Liver (tissue), 9 donors: Measurements from ENCODE around the gene SRGAP3. TPM values are rescaled to one million over a fixed set of nuclear protein-coding genes. Genes with fewer than 3 reads are reported as not detected.

ENCODE experiments used
- DNase-seq: peaks from one replicate; pipeline ENCODE4 v3.0.0-alpha.2; 2017; ENCODE audit warnings: low spot score
- H3K27ac ChIP-seq, 2 donors: one replicate each; pipeline ENCODE4 v1.7.0; 2013; ENCODE audit warnings: inconsistent platforms in 2 of 2, low read length in 2 of 2, control low read depth in 1 of 2, low read depth in 1 of 2, mild to moderate bottlenecking in 1 of 2
- H3K27me3 ChIP-seq, 4 donors: one replicate each; pipeline versions ENCODE4 v1.6.1 to v1.7.0; 2013; ENCODE audit warnings: low read length in 3 of 4, inconsistent platforms in 1 of 4, mild to moderate bottlenecking in 1 of 4, moderate library complexity in 1 of 4; ENCODE audit not compliant: control insufficient read depth in 4 of 4, insufficient read depth in 4 of 4
- H3K36me3 ChIP-seq, 4 donors: one replicate each; pipeline versions ENCODE4 v1.6.1 to v1.7.0; 2013; ENCODE audit warnings: low read length in 3 of 4, mild to moderate bottlenecking in 3 of 4, low read depth in 1 of 4, moderate library complexity in 1 of 4; ENCODE audit not compliant: control insufficient read depth in 4 of 4, insufficient read depth in 3 of 4
- H3K4me1 ChIP-seq, 4 donors: one replicate each; pipeline versions ENCODE4 v1.6.1 to v1.7.0; 2013; ENCODE audit warnings: low read length in 3 of 4, mild to moderate bottlenecking in 3 of 4, moderate library complexity in 1 of 4; ENCODE audit not compliant: control insufficient read depth in 4 of 4, insufficient read depth in 4 of 4
- H3K4me3 ChIP-seq, 3 donors: one replicate each; pipeline versions ENCODE4 v1.6.1 to v1.7.0; 2013; ENCODE audit warnings: low read length in 3 of 3, control low read depth in 1 of 3, low read depth in 1 of 3, mild to moderate bottlenecking in 1 of 3
- H3K9ac ChIP-seq, 2 donors: one replicate each; pipeline ENCODE4 v1.7.0; 2013; ENCODE audit warnings: low read length in 2 of 2, mild to moderate bottlenecking in 2 of 2, moderate library complexity in 2 of 2, control low read depth in 1 of 2, low read depth in 1 of 2
- H3K9me3 ChIP-seq, 4 donors: one replicate each; pipeline versions ENCODE4 v1.6.1 to v1.7.0; 2013; ENCODE audit warnings: low read length in 3 of 4; ENCODE audit not compliant: control insufficient read depth in 4 of 4
- FOXA1 ChIP-seq: IDR thresholded peaks from 2 replicates; pipeline ENCODE4 v1.6.1; 2016; ENCODE audit warnings: antibody characterized with exemption
- FOXA2 ChIP-seq: IDR thresholded peaks from 2 replicates; pipeline ENCODE4 v1.6.1; 2016; ENCODE audit warnings: antibody characterized with exemption
- GABPA ChIP-seq, 2 donors: IDR thresholded peaks in 1 of 2; conservative IDR thresholded peaks in 1 of 2; 2 replicates each; pipeline ENCODE4 v1.6.1; 2016; ENCODE audit warnings: antibody characterized with exemption in 2 of 2, mild to moderate bottlenecking in 1 of 2, moderate library complexity in 1 of 2
- HNF4A ChIP-seq, 2 donors: conservative IDR thresholded peaks; 2 replicates each; pipeline ENCODE4 v1.6.1; 2016; ENCODE audit warnings: antibody characterized with exemption in 2 of 2, mild to moderate bottlenecking in 2 of 2
- JUND ChIP-seq, 2 donors: IDR thresholded peaks; 2 replicates each; pipeline ENCODE4 v1.6.1; 2016; ENCODE audit warnings: antibody characterized with exemption in 2 of 2
- MAX ChIP-seq: IDR thresholded peaks from 2 replicates; pipeline ENCODE4 v1.6.1; 2016; ENCODE audit warnings: antibody characterized with exemption
- REST ChIP-seq: IDR thresholded peaks from 2 replicates; pipeline ENCODE4 v1.6.1; 2016; ENCODE audit warnings: antibody characterized with exemption, mild to moderate bottlenecking
- SP1 ChIP-seq: IDR thresholded peaks from 2 replicates; pipeline ENCODE4 v1.6.1; 2018; ENCODE audit warnings: antibody characterized with exemption, mild to moderate bottlenecking
- TAF1 ChIP-seq: conservative IDR thresholded peaks from 2 replicates; pipeline ENCODE4 v1.6.1; 2016; ENCODE audit warnings: antibody characterized with exemption, mild to moderate bottlenecking
- YY1 ChIP-seq: IDR thresholded peaks from 2 replicates; pipeline ENCODE4 v1.6.1; 2016; ENCODE audit warnings: antibody characterized with exemption, mild to moderate bottlenecking
- ZBTB33 ChIP-seq: IDR thresholded peaks from 2 replicates; pipeline ENCODE4 v1.6.1; 2016; ENCODE audit warnings: antibody characterized with exemption
- WGBS: extraction: QIAGEN DNeasy Blood & Tissue Kit; methylation state at CpG from one replicate; pipeline ENCODE4 v1.1.7; 2013; 5-methylcytosine and 5-hydroxymethylcytosine counted together
- polyA plus RNA-seq, 2 donors: library from polyadenylated mRNA; stranded (reverse) in 1 of 2; unstranded in 1 of 2; fragments of 200-250 nt in 1 of 2; fragments of >200 nt in 1 of 2; fragmentation: Nextera tagmentation in 1 of 2; extraction: Ambion mirVana in 1 of 2; gene quantifications; one replicate each; pipeline versions ENCODE4 v1.2.1 to v1.2.3, GENCODE V29; 2013 to 2015
- total RNA-seq, 2 donors: library from RNA; depleted of rRNA; stranded (reverse); fragments of >200 nt; gene quantifications; one replicate each; pipeline ENCODE4 v1.2.3, GENCODE V29; 2014
- TF ChIP-seq, protein P1 (sequence below): fragments of 150-350 bp; IDR thresholded peaks from 2 replicates; pipeline ENCODE4 v1.5.1; 2017; ENCODE audit warnings: improper control_type of control experiment, low read depth, low read length; ENCODE audit not compliant: missing input control
- donor health status: healthy.
- donor health status: healthy.
- donor health status: healthy.
- donor health status: healthy.
- donor health status: healthy.

The SRGAP3 gene
- total and polyA plus RNA-seq, 4 donors: 0.61 to 4.2 (median 1.6) TPM

DNA sequence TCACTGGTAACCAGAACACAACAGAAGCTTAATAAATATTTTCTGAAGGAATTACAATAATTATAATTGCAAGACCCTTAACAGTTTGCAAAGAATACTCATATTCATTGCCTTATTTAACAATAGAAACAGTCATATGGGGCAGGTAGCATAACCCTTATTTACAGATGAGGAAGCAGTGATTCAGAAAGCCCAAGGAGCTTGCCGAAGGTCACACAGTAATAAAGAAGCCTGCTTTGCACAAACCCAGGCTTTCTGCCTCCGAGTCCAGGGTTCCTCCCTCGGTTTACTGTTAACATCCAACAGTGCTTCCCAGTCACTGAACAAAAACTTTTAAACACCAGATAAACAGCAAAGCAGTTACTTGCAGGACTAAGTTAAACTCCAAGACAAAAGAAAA lies 35.3 kb downstream of the SRGAP3 start (continued):
- TF ChIP-seq, protein P1, sequence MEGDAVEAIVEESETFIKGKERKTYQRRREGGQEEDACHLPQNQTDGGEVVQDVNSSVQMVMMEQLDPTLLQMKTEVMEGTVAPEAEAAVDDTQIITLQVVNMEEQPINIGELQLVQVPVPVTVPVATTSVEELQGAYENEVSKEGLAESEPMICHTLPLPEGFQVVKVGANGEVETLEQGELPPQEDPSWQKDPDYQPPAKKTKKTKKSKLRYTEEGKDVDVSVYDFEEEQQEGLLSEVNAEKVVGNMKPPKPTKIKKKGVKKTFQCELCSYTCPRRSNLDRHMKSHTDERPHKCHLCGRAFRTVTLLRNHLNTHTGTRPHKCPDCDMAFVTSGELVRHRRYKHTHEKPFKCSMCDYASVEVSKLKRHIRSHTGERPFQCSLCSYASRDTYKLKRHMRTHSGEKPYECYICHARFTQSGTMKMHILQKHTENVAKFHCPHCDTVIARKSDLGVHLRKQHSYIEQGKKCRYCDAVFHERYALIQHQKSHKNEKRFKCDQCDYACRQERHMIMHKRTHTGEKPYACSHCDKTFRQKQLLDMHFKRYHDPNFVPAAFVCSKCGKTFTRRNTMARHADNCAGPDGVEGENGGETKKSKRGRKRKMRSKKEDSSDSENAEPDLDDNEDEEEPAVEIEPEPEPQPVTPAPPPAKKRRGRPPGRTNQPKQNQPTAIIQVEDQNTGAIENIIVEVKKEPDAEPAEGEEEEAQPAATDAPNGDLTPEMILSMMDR: no peak
- no peak for TF ChIP-seq HNF4A (conservative IDR thresholded peaks at IDR 0.05)
- no peak for TF ChIP-seq TAF1
- no peak for TF ChIP-seq YY1
- no peak for TF ChIP-seq GABPA (IDR thresholded peaks at IDR 0.05 in 1 of 2, conservative IDR thresholded peaks at IDR 0.05 in 1 of 2)
- no peak for TF ChIP-seq JUND (IDR thresholded peaks at IDR 0.05)
- TF ChIP-seq MAX: no peak

DNA sequence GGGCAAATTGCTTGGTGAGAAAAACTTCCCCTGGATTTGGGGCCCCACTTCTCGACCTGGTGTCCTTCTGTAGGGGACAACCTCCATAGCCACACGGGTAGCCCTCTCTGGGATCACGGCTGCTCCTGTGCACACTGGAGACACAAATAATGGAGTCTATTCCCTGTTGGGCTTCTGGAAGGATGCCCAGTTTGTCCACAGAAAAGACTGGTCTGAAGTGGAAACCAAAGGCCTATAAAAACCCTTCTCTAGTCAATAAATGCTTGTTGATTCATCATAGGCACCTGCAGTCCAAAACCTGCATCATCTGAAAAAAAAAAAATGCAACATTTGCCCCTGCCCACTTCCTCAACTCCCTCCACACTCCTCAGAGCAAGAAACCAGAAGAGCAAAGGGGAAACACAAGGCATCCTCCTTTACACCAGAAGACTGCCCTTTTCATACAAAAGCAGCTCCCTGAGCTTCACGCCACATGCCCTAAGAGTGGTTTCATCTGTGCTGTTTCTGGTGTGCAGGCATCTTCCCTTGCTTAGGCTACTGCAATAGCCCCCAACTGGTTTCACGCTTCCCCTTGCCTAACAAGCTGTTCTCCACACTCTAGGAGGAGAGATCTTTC lies 36.3 kb downstream of the SRGAP3 start:
- TF ChIP-seq REST (no peak), FOXA2 (no peak), TAF1 (no peak), GABPA (IDR thresholded peaks at IDR 0.05 in 1 of 2, conservative IDR thresholded peaks at IDR 0.05 in 1 of 2) (no peak), FOXA1 (no peak), ZBTB33 (no peak), SP1 (no peak)
- WGBS: 88% methylated on average over 5 of the region's 5 CpGs
- no peak for DNase-seq

More for the DNA sequence above, 36.3 kb downstream of the SRGAP3 start:
- Histone ChIP-seq H3K4me1 (no peaks in the 10 kb centered on the region), H3K36me3 (no peaks in the 10 kb centered on the region), H3K27ac (no peak overlapping the region), H3K27me3 (no peaks in the 10 kb centered on the region), H3K9me3 (no peaks in the 10 kb centered on the region), H3K4me3 (no peak overlapping the region), H3K9ac (no peak overlapping the region)
